WI38 (cell line): ENCODE measurements around the gene DIP2C.

ENCODE experiments used
- H3K4me3 ChIP-seq: 2 replicates; pipeline ENCODE4 v1.5.1; 2011; ENCODE audit warnings: low read depth, mild to moderate bottlenecking, control low read depth, low read length
- CTCF ChIP-seq: IDR thresholded peaks from 2 replicates; pipeline ENCODE4 v1.5.1; 2012; ENCODE audit warnings: low read depth, mild to moderate bottlenecking, control low read depth, low read length

Gene DIP2C

DNA sequence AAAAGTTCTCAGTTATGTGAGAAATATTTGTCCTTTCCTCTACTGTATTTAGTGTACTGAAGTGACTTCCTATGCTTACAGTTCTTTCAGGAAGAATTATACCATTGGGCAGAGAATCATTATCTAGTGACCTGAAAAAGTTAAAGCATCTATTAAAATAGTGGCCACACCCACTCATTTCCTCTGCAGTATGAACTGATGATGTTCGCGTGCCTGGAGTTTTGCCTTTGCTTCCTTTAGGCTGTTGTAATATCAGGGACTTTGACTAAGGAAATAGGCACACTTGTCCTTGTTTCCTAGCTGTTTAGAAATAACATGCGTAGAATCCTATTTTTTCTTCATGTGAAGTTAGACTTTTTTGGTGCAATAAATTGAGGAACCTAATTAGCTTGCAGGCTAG is 453.6 kb downstream of the DIP2C start:
- no peak overlapping the region for H3K4me3 ChIP-seq
- TF ChIP-seq CTCF = no peak

GRCh38 chr10:234708-235406 is 454.6 kb downstream of the DIP2C start:
- H3K4me3 ChIP-seq = no peak overlapping the region
- TF ChIP-seq CTCF = no peak

DNA sequence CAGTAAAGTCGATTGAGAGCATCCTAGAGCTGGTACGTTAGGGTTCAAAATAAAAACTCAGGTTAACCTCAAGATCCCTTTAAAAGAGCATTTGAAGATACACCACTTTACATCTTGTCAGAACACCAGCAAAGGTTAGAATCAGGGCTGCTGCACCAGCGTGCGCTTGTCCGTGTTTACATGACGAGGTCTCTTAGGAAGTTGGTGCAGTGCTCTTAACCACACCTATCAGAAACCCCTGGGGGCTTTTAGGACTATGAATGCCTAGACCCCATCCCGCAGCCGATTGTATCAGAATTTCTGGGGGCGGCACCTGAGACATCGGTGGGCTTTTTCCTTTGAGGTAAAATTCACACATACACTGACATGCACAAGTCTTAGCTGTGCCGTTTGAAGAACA is 456.6 kb downstream of the DIP2C start:
- H3K4me3 ChIP-seq = no peak overlapping the region
- no peak for TF ChIP-seq CTCF

DNA sequence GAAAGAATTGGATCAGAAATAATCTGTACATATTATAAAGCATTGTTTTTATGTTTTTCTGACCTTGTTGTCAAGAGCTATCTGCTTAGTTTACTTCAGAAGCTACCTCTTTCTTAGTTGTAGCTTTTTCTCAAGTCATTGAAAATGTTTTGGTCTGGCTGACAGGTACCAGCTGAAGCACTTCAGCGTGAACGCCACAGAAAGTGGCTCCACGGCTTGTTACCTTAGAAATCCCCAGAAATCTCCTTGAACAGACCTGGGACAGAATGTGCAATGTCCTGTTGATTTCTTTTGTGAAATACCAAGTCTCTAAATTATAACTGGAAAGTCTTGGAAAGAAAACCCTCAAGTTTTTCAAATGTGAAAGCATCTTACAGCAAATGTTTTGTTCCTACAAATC is 457.4 kb downstream of the DIP2C start:
- H3K4me3 ChIP-seq = no peak overlapping the region
- TF ChIP-seq CTCF = no peak

GRCh38 chr10:230758-231157 is 458.7 kb downstream of the DIP2C start:
- TF ChIP-seq CTCF = peak; percentile 45
- H3K4me3 ChIP-seq = no peak overlapping the region

DNA sequence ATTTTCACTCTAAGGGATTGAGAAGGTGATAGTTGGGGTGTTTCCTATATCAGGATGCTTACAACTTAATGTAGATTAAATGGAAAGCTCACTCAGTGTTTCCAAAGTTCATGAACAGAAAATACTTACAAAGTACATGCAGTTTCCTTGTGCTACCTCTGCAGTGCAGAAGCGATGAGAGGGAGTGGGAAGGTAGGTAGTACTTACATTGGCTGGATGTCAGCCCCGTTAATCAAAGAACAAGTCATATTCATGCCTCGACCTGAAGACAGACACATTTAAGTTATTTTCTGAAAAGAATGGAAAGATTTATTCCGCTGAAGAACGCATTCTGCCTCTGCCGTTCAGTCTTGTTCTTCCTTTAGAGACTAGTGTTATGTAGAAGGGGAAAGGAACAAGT is 461.1 kb downstream of the DIP2C start:
- H3K4me3 ChIP-seq = no peak overlapping the region
- TF ChIP-seq CTCF = no peak

- TF ChIP-seq CTCF = no peak
- no peak overlapping the region for H3K4me3 ChIP-seq
These were observed 462.5 kb downstream of the DIP2C start for GRCh38 chr10:227014-227413.
